GM13976 (cell line): ENCODE results near the gene LAMB2.

Source experiments
- DNase-seq: peaks from one replicate; pipeline ENCODE4 v3.0.0; 2012; ENCODE audit warnings: low spot score
- CTCF ChIP-seq: IDR thresholded peaks from 2 replicates; pipeline ENCODE4 v1.5.1; 2012; ENCODE audit warnings: borderline replicate concordance, mild to moderate bottlenecking; ENCODE audit not compliant: insufficient read depth; ENCODE audit errors: extremely low read depth, missing control alignments, control extremely low read depth
- in situ Hi-C: fragments of 300-500 bp; cut with MboI; formaldehyde crosslinking; loops from one replicate; pipeline ENCODE4 v1.12.0; 2022; ENCODE audit warnings: low sequenced_read_pairs, mixed read lengths, inconsistent platforms; ENCODE audit not compliant: unreplicated experiment

The LAMB2 gene

GRCh38 chr3:49092938-49093852, 39.7 kb downstream of the LAMB2 start:
- in situ Hi-C loops: no loop called here
- DNase-seq: peak; percentile 82
- TF ChIP-seq CTCF: no peak

- no peak for TF ChIP-seq CTCF
- no peak for DNase-seq
- in situ Hi-C loops: no loop called here
Measured at GRCh38 chr3:49081429-49081828, 51.4 kb downstream of the LAMB2 start.

- no peak for DNase-seq
- in situ Hi-C loops: no loop called here
- no peak for TF ChIP-seq CTCF
Measured at GRCh38 chr3:49079270-49079669, 53.6 kb downstream of the LAMB2 start.

- in situ Hi-C loops: no loop called here
- TF ChIP-seq CTCF: no peak
- DNase-seq: no peak
Measured at GRCh38 chr3:49076646-49077045, 56.2 kb downstream of the LAMB2 start.

- no peak for TF ChIP-seq CTCF
- in situ Hi-C loops: no loop called here
- DNase-seq: no peak
Measured at GRCh38 chr3:49076116-49076515, 56.7 kb downstream of the LAMB2 start.
